ENCODE data around the gene NPFF. TPM values are rescaled to one million over a fixed set of nuclear protein-coding genes. Genes with fewer than 3 reads are reported as not detected.

Gene NPFF
- polyA plus RNA-seq, 1 experiment = not detected

DNA sequence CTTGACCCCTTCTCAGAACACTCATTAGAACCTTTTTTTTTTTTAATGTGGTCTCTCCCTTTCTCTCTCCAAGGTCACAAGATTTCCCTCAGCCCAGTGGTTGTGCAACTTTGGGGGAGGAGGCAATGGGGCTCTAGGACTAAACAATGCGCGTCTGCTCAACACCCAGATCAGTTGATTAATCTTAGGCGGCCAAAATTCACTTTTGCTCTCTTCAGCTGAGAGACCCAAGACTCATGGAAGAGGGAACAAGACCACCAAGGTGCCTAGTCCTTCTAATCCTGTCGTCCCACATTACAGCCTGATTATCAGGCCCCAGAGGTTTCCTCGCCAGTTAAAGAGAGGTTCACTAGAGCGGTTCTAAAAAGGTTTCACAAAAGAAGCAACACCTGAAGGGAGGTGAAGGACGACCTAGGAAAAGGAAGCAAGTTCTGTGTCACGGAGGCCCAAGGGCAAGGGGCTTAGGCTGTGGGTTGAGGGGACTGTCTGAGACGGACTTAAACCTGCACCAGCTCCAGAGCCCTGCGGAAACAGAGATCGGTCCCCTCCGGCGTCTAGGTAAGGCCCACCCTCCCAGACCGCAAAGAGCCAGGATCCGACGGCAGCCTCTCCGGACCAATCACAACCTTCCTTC is 7.0 kb downstream of the NPFF start:
- H3K9me3 ChIP-seq (ENCODE audit: control insufficient read depth, insufficient read depth, low read length) = no peaks in the 10 kb centered on the region; the same call in 1 of the 2 replicates
- CTCF ChIA-PET = interaction anchor here (1.0 to 1.5 kb wide), 4 partner anchors 10 to 179 kb away, joined by 3 to 5 read pairs (median 3); partner anchors contain the start of gene AAAS
- TF ChIP-seq, protein P1, sequence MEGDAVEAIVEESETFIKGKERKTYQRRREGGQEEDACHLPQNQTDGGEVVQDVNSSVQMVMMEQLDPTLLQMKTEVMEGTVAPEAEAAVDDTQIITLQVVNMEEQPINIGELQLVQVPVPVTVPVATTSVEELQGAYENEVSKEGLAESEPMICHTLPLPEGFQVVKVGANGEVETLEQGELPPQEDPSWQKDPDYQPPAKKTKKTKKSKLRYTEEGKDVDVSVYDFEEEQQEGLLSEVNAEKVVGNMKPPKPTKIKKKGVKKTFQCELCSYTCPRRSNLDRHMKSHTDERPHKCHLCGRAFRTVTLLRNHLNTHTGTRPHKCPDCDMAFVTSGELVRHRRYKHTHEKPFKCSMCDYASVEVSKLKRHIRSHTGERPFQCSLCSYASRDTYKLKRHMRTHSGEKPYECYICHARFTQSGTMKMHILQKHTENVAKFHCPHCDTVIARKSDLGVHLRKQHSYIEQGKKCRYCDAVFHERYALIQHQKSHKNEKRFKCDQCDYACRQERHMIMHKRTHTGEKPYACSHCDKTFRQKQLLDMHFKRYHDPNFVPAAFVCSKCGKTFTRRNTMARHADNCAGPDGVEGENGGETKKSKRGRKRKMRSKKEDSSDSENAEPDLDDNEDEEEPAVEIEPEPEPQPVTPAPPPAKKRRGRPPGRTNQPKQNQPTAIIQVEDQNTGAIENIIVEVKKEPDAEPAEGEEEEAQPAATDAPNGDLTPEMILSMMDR (IDR thresholded peaks at IDR 0.05; ENCODE audit: low read depth, low read length) = no peak
- POLR2A ChIA-PET = interaction anchor here (0.7 to 4.3 kb wide), 19 partner anchors 8 to 494 kb away, joined by 3 to 50 read pairs (median 3); partner anchors contain the start of genes AAAS, EIF4B, PFDN5 and SP1
- peak overlapping the region; percentile 87 for H3K4me3 ChIP-seq (ENCODE audit: low read depth, low read length)
- H3K27ac ChIP-seq (ENCODE audit: low read depth, low read length) = peak overlapping the region; percentile 99
- no peaks in the 10 kb centered on the region for H3K27me3 ChIP-seq (ENCODE audit: control insufficient read depth, insufficient read depth, low read length)
- DNase-seq (ENCODE audit: low read depth, low spot score) = no peak

DNA sequence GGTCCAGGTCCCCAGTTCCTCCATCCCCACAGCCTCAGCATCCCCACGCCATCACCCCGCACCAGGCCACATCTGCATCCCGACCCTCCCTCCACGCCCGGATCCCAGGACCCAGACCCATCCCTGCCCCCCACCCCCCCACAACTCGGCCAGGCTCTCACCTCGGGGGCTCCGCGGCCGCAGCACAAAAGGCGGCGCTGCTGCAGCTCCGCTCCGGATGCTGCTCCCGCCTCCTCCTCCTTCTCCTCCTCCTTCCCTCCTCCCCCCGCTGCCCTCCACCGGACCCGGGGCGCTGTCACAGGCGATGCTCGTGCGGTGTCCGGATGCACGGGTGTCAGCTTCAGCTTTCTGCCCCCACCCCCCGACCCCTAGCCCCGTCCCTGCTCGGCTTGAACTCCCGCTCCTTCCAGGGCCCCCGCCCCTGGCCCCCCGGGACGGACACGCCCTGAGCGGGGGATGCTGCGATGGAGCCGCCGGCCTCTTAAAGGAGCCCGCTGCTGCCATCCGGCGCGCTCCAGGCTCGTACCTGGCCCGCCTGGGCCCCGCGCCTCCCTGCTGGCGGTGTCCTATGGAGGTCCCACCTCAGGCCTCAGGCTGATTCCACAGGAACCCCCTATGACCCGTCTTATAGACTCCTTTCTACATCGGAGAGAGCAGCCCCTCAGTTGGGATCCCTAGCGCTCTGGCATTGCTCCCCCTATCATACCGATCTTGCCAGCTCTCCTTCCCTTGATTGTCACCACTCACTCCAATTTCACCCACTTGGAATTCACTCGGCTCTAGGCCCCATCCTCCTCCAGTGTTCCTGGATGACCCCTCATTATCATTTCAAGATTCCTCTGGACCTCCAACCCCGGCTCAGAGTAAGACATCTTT is 7.8 kb downstream of the NPFF start, which contains the start of gene MAP3K12:
Gene MAP3K12, minus strand, starts transcription at position 193 of the 876 bp plus-strand sequence. CDS start 12,067 bp downstream, outside the sequence.
- CTCF ChIA-PET = interaction anchor here (0.6 kb wide), 1 partner anchor 78 kb away, joined by 3 read pairs; no protein-coding TSS in a partner anchor
- POLR2A ChIA-PET = interaction anchor here (0.6 to 4.3 kb wide), 7 partner anchors 7 to 120 kb away, joined by 3 to 50 read pairs (median 7); partner anchors contain the start of gene SP1
- DNase-seq (ENCODE audit: low read depth, low spot score) = no peak
- Histone ChIP-seq H3K27ac (ENCODE audit: low read depth, low read length) (peak within 1 kb of the TSS; percentile 99), H3K27me3 (ENCODE audit: control insufficient read depth, insufficient read depth, low read length) (no peaks in the 10 kb centered on the region), H3K9me3 (ENCODE audit: control insufficient read depth, insufficient read depth, low read length) (no peaks in the 10 kb centered on the region; the same call in 1 of the 2 replicates), H3K4me3 (ENCODE audit: low read depth, low read length) (peak within 1 kb of the TSS; percentile 87)
- TF ChIP-seq, protein P1 (IDR thresholded peaks at IDR 0.05; ENCODE audit: low read depth, low read length) = no peak; the same call in 1 of the 2 replicates

DNA sequence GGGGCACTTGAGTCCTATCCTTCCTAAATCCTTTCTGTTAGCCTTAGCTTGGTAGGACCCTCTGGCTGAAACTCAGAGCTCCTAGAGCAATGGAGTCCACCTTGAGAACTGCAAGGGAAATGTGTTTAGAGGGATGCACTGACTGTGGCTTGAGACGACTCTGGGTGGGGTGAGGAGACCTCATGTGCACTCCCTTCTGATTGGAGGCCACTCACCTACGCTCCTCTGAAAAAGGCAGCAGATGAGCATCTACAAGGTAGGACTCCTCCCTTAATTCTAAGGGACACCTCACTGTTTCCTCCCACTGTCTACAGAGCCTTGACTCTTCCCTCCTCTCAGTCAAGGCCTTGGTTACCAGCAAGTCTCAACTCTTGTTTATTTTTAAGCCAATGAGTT is 9.1 kb downstream of the NPFF start:
- Histone ChIP-seq H3K9me3 (ENCODE audit: control insufficient read depth, insufficient read depth, low read length) (no peaks in the 10 kb centered on the region; the same call in 1 of the 2 replicates), H3K27ac (ENCODE audit: low read depth, low read length) (no peak overlapping the region), H3K27me3 (ENCODE audit: control insufficient read depth, insufficient read depth, low read length) (no peaks in the 10 kb centered on the region), H3K4me3 (ENCODE audit: low read depth, low read length) (peak overlapping the region; percentile 87)
- POLR2A ChIA-PET = interaction anchor here (4.3 kb wide), 1 partner anchor 17 kb away, joined by 50 read pairs; no protein-coding TSS in a partner anchor
- DNase-seq (ENCODE audit: low read depth, low spot score) = no peak
- TF ChIP-seq, protein P1 (IDR thresholded peaks at IDR 0.05; ENCODE audit: low read depth, low read length) = no peak
- CTCF ChIA-PET = interaction anchor here (1.0 kb wide), 1 partner anchor 24 kb away, joined by 3 read pairs; no protein-coding TSS in a partner anchor

DNA sequence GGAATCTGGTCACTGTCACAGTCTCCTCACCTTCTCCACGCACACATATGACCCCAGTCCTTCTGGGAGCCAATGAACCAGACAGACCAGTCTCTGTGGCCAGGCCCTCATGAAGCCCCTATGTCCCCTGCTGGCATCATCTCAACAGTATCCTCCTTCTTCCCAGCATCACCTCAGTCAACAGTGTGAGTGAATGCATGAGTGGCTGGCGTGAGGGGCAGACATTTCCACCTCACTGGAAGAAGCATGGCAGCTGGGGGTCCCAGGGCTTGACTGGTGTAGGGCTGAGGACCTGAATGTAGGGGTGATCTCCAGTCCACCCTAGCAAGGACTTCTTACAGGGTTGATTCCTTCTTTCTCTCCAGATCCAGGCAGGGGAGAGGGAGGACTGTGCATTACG is 9.8 kb downstream of the NPFF start:
- Histone ChIP-seq H3K9me3 (ENCODE audit: control insufficient read depth, insufficient read depth, low read length) (no peaks in the 10 kb centered on the region; the same call in 1 of the 2 replicates), H3K4me3 (ENCODE audit: low read depth, low read length) (no peak overlapping the region), H3K27me3 (ENCODE audit: control insufficient read depth, insufficient read depth, low read length) (no peaks in the 10 kb centered on the region), H3K27ac (ENCODE audit: low read depth, low read length) (no peak overlapping the region)
- ChIA-PET POLR2A (interaction anchor here (4.3 kb wide), 1 partner anchor 16 kb away, joined by 50 read pairs; no protein-coding TSS in a partner anchor), CTCF (interaction anchor here (0.7 to 1.0 kb wide), 2 partner anchors 24 to 145 kb away, joined by 3 read pairs; no protein-coding TSS in a partner anchor)
- TF ChIP-seq, protein P1 (IDR thresholded peaks at IDR 0.05; ENCODE audit: low read depth, low read length) = no peak
- DNase-seq (ENCODE audit: low read depth, low spot score) = no peak
